8988T (cell line): ENCODE results near the gene IDH3G.

Experiments used
- DNase-seq: peaks from one replicate; pipeline ENCODE4 v3.0.0; 2011

IDH3G gene

GRCh38 chrX:153814591-153815315 is 20.6 kb upstream of the IDH3G start:
- peak; percentile 14 for DNase-seq

GRCh38 chrX:153813161-153813560 is 19.0 kb upstream of the IDH3G start:
- DNase-seq = no peak

GRCh38 chrX:153812220-153812619 is 18.0 kb upstream of the IDH3G start:
- no peak for DNase-seq

GRCh38 chrX:153807976-153808375 is 13.8 kb upstream of the IDH3G start:
- DNase-seq = no peak

GRCh38 chrX:153806999-153807575 is 12.9 kb upstream of the IDH3G start:
- no peak for DNase-seq

- DNase-seq = no peak
These were observed 11.3 kb upstream of the IDH3G start for GRCh38 chrX:153805436-153805835.

- DNase-seq = no peak
These were observed 10.4 kb upstream of the IDH3G start for GRCh38 chrX:153804621-153805020.

GRCh38 chrX:153804100-153804595 is 10.0 kb upstream of the IDH3G start:
- no peak for DNase-seq

GRCh38 chrX:153803211-153804099 is 9.3 kb upstream of the IDH3G start:
- no peak for DNase-seq

- no peak for DNase-seq
These were observed 8.4 kb upstream of the IDH3G start for GRCh38 chrX:153802513-153803045.

- no peak for DNase-seq
These were observed 7.5 kb upstream of the IDH3G start for GRCh38 chrX:153801669-153802068.

GRCh38 chrX:153800746-153801145 is 6.6 kb upstream of the IDH3G start:
- DNase-seq = no peak

- DNase-seq = no peak
These were observed 6.1 kb upstream of the IDH3G start for GRCh38 chrX:153800177-153800722.

- no peak for DNase-seq
These were observed 5.2 kb upstream of the IDH3G start for GRCh38 chrX:153799326-153799725.

GRCh38 chrX:153797415-153798015 is 3.3 kb upstream of the IDH3G start:
- no peak for DNase-seq

GRCh38 chrX:153794897-153795816 is 982 bp upstream of the IDH3G start:
- DNase-seq = no peak

- no peak for DNase-seq
These were observed 884 bp downstream of the IDH3G start for GRCh38 chrX:153793291-153793690.

GRCh38 chrX:153792368-153792767 is 1.8 kb downstream of the IDH3G start:
- DNase-seq = no peak

- no peak for DNase-seq
These were observed 2.9 kb downstream of the IDH3G start for GRCh38 chrX:153791104-153791852.

- no peak for DNase-seq
These were observed 4.5 kb downstream of the IDH3G start for GRCh38 chrX:153789654-153790053.

- no peak for DNase-seq
These were observed 7.5 kb downstream of the IDH3G start for GRCh38 chrX:153786669-153787068.
